HepG2 (cell line): ENCODE measurements around the gene DLAT. TPM values are rescaled to one million over a fixed set of nuclear protein-coding genes. Genes with fewer than 3 reads are reported as not detected.

Source experiments
- ATAC-seq: fragments of 200-7000 bp; cut with Tn5 transposase; 3 replicates; pipeline ENCODE4 v1.9.1; 2020; ENCODE audit warnings: mild to moderate bottlenecking, moderate library complexity
- BruUV-seq: library from RNA; stranded (reverse); fragments of 400-500 nt; replicated peaks from 2 replicates; lab custom pipeline; 2021; lab: Mats Ljungman, UMichigan
- CTCF ChIA-PET: fragments of 300-600 bp; formaldehyde crosslinking; extraction: SDS; loops from one replicate; lab custom pipeline; 2021; ENCODE audit warnings: low total read pairs, inconsistent platforms, low intra/inter-chr PET ratio; lab: Yijun Ruan, JAX
- POLR2A ChIA-PET: fragments of 350-600 bp; sonication (Branson Sonifier 250); formaldehyde crosslinking; loops from one replicate; lab custom pipeline; 2020; ENCODE audit warnings: antibody characterized with exemption, inconsistent platforms; lab: Yijun Ruan, JAX
- DNase-seq: peaks from one replicate; pipeline ENCODE4 v3.0.0-alpha.2; 2015; ENCODE audit warnings: low spot score
- FAIRE-seq: peaks from 3 replicates; lab custom pipeline; 2011; peaks lifted over from hg19 to GRCh38; lab: Jason Lieb, UNC
- H2AFZ ChIP-seq: one replicate; pipeline ENCODE4 v1.6.1; 2011; ENCODE audit warnings: low read length, inconsistent platforms
- H3K27ac ChIP-seq: fragments of 300-600 bp; 3 replicates; pipeline ENCODE4 v1.8.0; 2011; ENCODE audit warnings: mixed run types, mild to moderate bottlenecking, mixed read lengths, low read length, inconsistent platforms; ENCODE audit not compliant: insufficient read depth; ENCODE audit errors: extremely low read length
- H3K27me3 ChIP-seq, 2 experiments: fragments of 200-600 bp in 1 of 2; 2 replicates in 1 of 2; 3 replicates in 1 of 2; pipeline versions ENCODE4 v1.6.0 to v1.8.0; 2011; ENCODE audit warnings: low read length in 2 of 2, mild to moderate bottlenecking in 2 of 2, moderate library complexity in 2 of 2, inconsistent platforms in 1 of 2; ENCODE audit not compliant: insufficient read depth in 2 of 2, control insufficient read depth in 1 of 2
- H3K36me3 ChIP-seq, 2 experiments: fragments of 200-600 bp in 1 of 2; replicated peaks in 1 of 2; 2 replicates in 1 of 2; 3 replicates in 1 of 2; pipeline versions ENCODE4 v1.5.1 to v1.8.0; 2011; ENCODE audit warnings: low read length in 2 of 2, inconsistent platforms in 1 of 2; ENCODE audit not compliant: insufficient read depth in 2 of 2, control insufficient read depth in 1 of 2
- H3K4me1 ChIP-seq: 2 replicates; pipeline ENCODE4 v1.5.1; 2012; ENCODE audit warnings: low read length, inconsistent platforms; ENCODE audit not compliant: insufficient read depth
- H3K4me2 ChIP-seq: 2 replicates; pipeline ENCODE4 v1.6.0; 2011; ENCODE audit warnings: low read depth, low read length, inconsistent platforms
- H3K4me3 ChIP-seq, 3 experiments: fragments of 200-600 bp in 1 of 3; sonication (generic), shearing (Covaris generic) in 1 of 3; replicated peaks in 1 of 3; 2 replicates each; pipeline ENCODE4 v1.5.1; 2011 to 2016; ENCODE audit warnings: low read length in 3 of 3, inconsistent platforms in 2 of 3, low read depth in 2 of 3, mild to moderate bottlenecking in 2 of 3, control low read depth in 1 of 3, mixed read lengths in 1 of 3; ENCODE audit not compliant: insufficient read depth in 1 of 3
- H3K79me2 ChIP-seq: one replicate; pipeline ENCODE4 v1.6.1; 2011; ENCODE audit warnings: low read length, inconsistent platforms; ENCODE audit not compliant: insufficient read depth
- H3K9ac ChIP-seq: 2 replicates; pipeline ENCODE4 v1.6.0; 2011; ENCODE audit warnings: mild to moderate bottlenecking, low read depth, low read length, inconsistent platforms; ENCODE audit not compliant: insufficient read depth
- H3K9me3 ChIP-seq: 2 replicates; pipeline ENCODE4 v1.5.1; 2012; ENCODE audit warnings: mild to moderate bottlenecking, low read length
- H4K20me1 ChIP-seq: 2 replicates; pipeline ENCODE4 v1.6.0; 2011; ENCODE audit warnings: inconsistent platforms, mild to moderate bottlenecking, low read length, moderate library complexity; ENCODE audit not compliant: insufficient read depth
- CHCHD3 ChIP-seq: sonication (generic); formaldehyde crosslinking; IDR thresholded peaks from 2 replicates; pipeline ENCODE4 v1.8.0; 2022; ENCODE audit warnings: mild to moderate bottlenecking, missing genetic modification reagents, moderate library complexity
- ZFY ChIP-seq: sonication (generic); formaldehyde crosslinking; IDR thresholded peaks from 2 replicates; pipeline ENCODE4 v1.4.0; 2020; ENCODE audit warnings: missing genetic modification reagents
- ZNF816 ChIP-seq: sonication (generic); formaldehyde crosslinking; IDR thresholded peaks from 2 replicates; pipeline ENCODE4 v1.8.0; 2022; ENCODE audit warnings: missing genetic modification reagents, mild to moderate bottlenecking, borderline replicate concordance
- WGBS: methylation state at CpG from one replicate; pipeline ENCODE4 v1.1.6; 2017; ENCODE audit warnings: low lambda C conversion rate; 5-methylcytosine and 5-hydroxymethylcytosine counted together
- in situ Hi-C: cut with HindIII; loops from 2 replicates; pipeline ENCODE4 v1.10.0; 2017; ENCODE audit warnings: low pct_unique_long_range_greater_than_20kb; ENCODE audit not compliant: extremely low pct_ligation_motif_present
- intact Hi-C: fragments of 100-400 bp; cut with micrococcal nuclease; formaldehyde crosslinking; loops from one replicate; pipeline ENCODE4 v1.10.0; 2022; ENCODE audit not compliant: unreplicated experiment
- polyA plus RNA-seq, 8 experiments: library from polyadenylated mRNA; depleted of rRNA in 3 of 8; stranded (reverse) in 7 of 8; unstranded in 1 of 8; fragments of >200 nt; fragmentation: Illumina TruSeq in 4 of 8; extraction: Trizol in 4 of 8; gene quantifications; 2 replicates each; pipeline versions ENCODE4 v1.2.1 to v1.2.3, GENCODE V29; 2011 to 2016; ENCODE audit warnings: low read depth in 4 of 8, missing spikeins in 1 of 8, mixed read lengths in 1 of 8; ENCODE audit not compliant: insufficient read depth in 1 of 8
- total RNA-seq, 5 experiments: library from RNA; depleted of rRNA; stranded (reverse); fragments of >200 nt; fragmentation: Illumina TruSeq; extraction: Trizol; gene quantifications; 2 replicates each; pipeline ENCODE4 v1.2.3, GENCODE V29; 2016; ENCODE audit warnings: low read depth in 1 of 5
- TF ChIP-seq, protein P1 (sequence below): IDR thresholded peaks from 2 replicates; pipeline ENCODE4 v1.6.1; 2016; ENCODE audit warnings: missing genetic modification reagents, missing compliant biosample characterization
- TF ChIP-seq, protein P2 (sequence below): sonication (generic); formaldehyde crosslinking; IDR thresholded peaks from 2 replicates; pipeline ENCODE4 v1.5.1; 2020; ENCODE audit warnings: missing genetic modification reagents, mild to moderate bottlenecking, borderline replicate concordance
- TF ChIP-seq, protein P3 (sequence below), 2 experiments: sonication (generic) in 1 of 2; formaldehyde crosslinking in 1 of 2; IDR thresholded peaks; 2 replicates each; pipeline versions ENCODE4 v1.5.1 to v1.6.1; 2011 to 2020; ENCODE audit warnings: borderline replicate concordance in 1 of 2, low read depth in 1 of 2, low read length in 1 of 2, mild to moderate bottlenecking in 1 of 2, missing genetic modification reagents in 1 of 2, moderate library complexity in 1 of 2

Gene DLAT
- total and polyA plus RNA-seq, 2 of the 13 experiments (the other 11 are each of a cell fraction or from before 2014, with no cell fraction given): 26.4 to 62.2 TPM

DNA sequence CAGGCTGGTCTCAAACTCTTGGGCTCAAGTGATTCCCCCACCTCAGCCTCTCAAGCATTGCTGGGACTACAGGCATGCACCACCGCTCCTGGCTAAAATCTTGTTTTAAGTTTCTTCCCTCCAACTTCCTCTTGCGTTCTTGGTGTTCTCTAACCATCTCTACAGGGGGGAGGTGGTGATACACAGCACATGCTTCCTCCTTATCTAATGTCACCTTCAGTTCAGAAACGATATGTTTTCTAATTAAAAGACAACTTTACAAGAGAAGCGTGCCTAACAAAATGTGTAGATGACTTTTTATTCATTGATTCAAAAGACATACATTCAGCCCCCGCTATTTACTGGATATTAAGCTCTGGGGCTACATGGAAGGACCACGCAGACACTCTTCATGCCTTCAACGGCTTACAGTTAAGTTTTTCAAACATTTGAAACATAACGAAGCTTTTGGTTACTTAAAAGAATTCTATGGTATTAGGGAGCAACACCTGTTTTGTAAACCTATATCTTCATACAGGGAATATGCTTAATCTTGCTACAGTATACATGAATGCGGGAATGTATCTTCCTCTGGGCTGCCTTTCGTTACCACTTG is 933 bp upstream of the DLAT start:
- Histone ChIP-seq H3K27me3 (no peaks in the 10 kb centered on the region; a peak in 2 of 5 replicates), H3K79me2 (peaks cover 11% of the 10 kb centered on the region), H3K27ac (peak overlapping the region; percentile 90), H3K36me3 (peaks cover 3 to 23% of the 10 kb centered on the region in 2 experiments; a peak in 4 of 5 replicates), H3K4me2 (peak overlapping the region; percentile 85), H3K9ac (peak overlapping the region; percentile 91), H4K20me1 (no peaks in the 10 kb centered on the region), H3K4me3 (peak overlapping the region; percentile 82 to 90 (median 87)), H2AFZ (no peak overlapping the region), H3K9me3 (no peaks in the 10 kb centered on the region), H3K4me1 (peaks cover 17% of the 10 kb centered on the region)
- FAIRE-seq (no peak), ATAC-seq (peak; percentile 4), DNase-seq (no peak)
- TSS peak; percentile 91 for BruUV-seq
- WGBS: 38% methylated on average over 9 of the region's 10 CpGs
- CTCF ChIA-PET: no interaction called here
- TF ChIP-seq ZFY (CRISPR knock-in tag) (no peak), ZNF816 (peak; percentile 10; the same call in 1 of the 2 replicates), CHCHD3 (CRISPR knock-in tag) (0 out of 2 replicates have a peak, but pooled peaks have one; percentile 8)
- TF ChIP-seq, protein P1, sequence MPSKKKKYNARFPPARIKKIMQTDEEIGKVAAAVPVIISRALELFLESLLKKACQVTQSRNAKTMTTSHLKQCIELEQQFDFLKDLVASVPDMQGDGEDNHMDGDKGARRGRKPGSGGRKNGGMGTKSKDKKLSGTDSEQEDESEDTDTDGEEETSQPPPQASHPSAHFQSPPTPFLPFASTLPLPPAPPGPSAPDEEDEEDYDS (CRISPR knock-in tag): no peak
- TF ChIP-seq, protein P2, sequence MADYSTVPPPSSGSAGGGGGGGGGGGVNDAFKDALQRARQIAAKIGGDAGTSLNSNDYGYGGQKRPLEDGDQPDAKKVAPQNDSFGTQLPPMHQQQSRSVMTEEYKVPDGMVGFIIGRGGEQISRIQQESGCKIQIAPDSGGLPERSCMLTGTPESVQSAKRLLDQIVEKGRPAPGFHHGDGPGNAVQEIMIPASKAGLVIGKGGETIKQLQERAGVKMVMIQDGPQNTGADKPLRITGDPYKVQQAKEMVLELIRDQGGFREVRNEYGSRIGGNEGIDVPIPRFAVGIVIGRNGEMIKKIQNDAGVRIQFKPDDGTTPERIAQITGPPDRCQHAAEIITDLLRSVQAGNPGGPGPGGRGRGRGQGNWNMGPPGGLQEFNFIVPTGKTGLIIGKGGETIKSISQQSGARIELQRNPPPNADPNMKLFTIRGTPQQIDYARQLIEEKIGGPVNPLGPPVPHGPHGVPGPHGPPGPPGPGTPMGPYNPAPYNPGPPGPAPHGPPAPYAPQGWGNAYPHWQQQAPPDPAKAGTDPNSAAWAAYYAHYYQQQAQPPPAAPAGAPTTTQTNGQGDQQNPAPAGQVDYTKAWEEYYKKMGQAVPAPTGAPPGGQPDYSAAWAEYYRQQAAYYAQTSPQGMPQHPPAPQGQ (CRISPR knock-in tag): no peak
- TF ChIP-seq, protein P3, sequence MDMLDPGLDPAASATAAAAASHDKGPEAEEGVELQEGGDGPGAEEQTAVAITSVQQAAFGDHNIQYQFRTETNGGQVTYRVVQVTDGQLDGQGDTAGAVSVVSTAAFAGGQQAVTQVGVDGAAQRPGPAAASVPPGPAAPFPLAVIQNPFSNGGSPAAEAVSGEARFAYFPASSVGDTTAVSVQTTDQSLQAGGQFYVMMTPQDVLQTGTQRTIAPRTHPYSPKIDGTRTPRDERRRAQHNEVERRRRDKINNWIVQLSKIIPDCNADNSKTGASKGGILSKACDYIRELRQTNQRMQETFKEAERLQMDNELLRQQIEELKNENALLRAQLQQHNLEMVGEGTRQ (IDR thresholded peaks at IDR 0.05; ENCODE audit: low read depth, low read length): no peak
- TF ChIP-seq, protein P3 (CRISPR knock-in tag; IDR thresholded peaks at IDR 0.05; ENCODE audit: borderline replicate concordance): 0 out of 2 replicates have a peak, but pooled peaks have one; percentile 27
- in situ Hi-C loops: no loop called here
- intact Hi-C loops: loop anchor here (2.0 to 10.0 kb wide), 2 partner anchors 41 to 89 kb away; partner anchors contain the start of gene DIXDC1
- POLR2A ChIA-PET: interaction anchor here (0.6 to 1.9 kb wide), 13 partner anchors 8 to 153 kb away, joined by 3 to 14 read pairs (median 4); partner anchors contain the start of genes ALG9 and DIXDC1
